Thyroid gland (tissue), 4 donors: ENCODE measurements around the gene RRBP1. TPM values are rescaled to one million over a fixed set of nuclear protein-coding genes. Genes with fewer than 3 reads are reported as not detected.

Source experiments
- DNase-seq, 2 donors: peaks; one replicate each; pipeline ENCODE4 v3.0.0-alpha.2; 2019
- H3K27ac ChIP-seq, 3 donors: fragments of 200-600 bp; sonication (generic); 1 replicate in 2 of 3; 2 replicates in 1 of 3; pipeline ENCODE4 v1.5.1; 2016 to 2019; ENCODE audit warnings: mild to moderate bottlenecking in 1 of 3, moderate library complexity in 1 of 3
- H3K27me3 ChIP-seq: fragments of 200-600 bp; sonication (generic); one replicate; pipeline ENCODE4 v1.5.1; 2019
- H3K36me3 ChIP-seq, 2 donors: fragments of 200-600 bp; sonication (generic); one replicate each; pipeline ENCODE4 v1.5.1; 2016 to 2019
- H3K4me1 ChIP-seq, 2 donors: fragments of 200-600 bp; sonication (generic); one replicate each; pipeline ENCODE4 v1.5.1; 2017 to 2019
- H3K4me3 ChIP-seq, 3 donors: fragments of 200-600 bp; sonication (generic); replicated peaks in 1 of 3; 1 replicate in 2 of 3; 2 replicates in 1 of 3; pipeline ENCODE4 v1.5.1; 2016; ENCODE audit warnings: mild to moderate bottlenecking in 1 of 3
- H3K9me3 ChIP-seq: fragments of 200-600 bp; sonication (generic); one replicate; pipeline ENCODE4 v1.5.1; 2017
- POLR2A ChIP-seq, 2 donors: fragments of 450-650 bp; IDR thresholded peaks; one replicate each; pipeline ENCODE4 v1.6.1; 2017; ENCODE audit warnings: antibody characterized with exemption in 2 of 2, mild to moderate bottlenecking in 2 of 2, moderate library complexity in 1 of 2
- WGBS, 2 donors: methylation state at CpG; one replicate each; pipeline ENCODE4 v1.1.5; 2017; 5-methylcytosine and 5-hydroxymethylcytosine counted together
- intact Hi-C: fragments of 100-400 bp; cut with DNase I; formaldehyde crosslinking; loops from one replicate; pipeline ENCODE4 v1.15.1; 2023
- total RNA-seq, 4 donors: library from RNA; depleted of rRNA; stranded (reverse); fragments of >200 nt; gene quantifications; one replicate each; pipeline ENCODE4 v1.2.3, GENCODE V29; 2016
- TF ChIP-seq, protein P1 (sequence below), 6 experiments: fragments of 200-600 bp in 3 of 6; fragments of 450-650 bp in 3 of 6; sonication (generic) in 3 of 6; IDR thresholded peaks; one replicate each; pipeline ENCODE4 v1.5.1; 2016 to 2019; ENCODE audit warnings: antibody characterized with exemption in 6 of 6, mild to moderate bottlenecking in 2 of 6, inconsistent platforms in 1 of 6, moderate library complexity in 1 of 6

RRBP1 gene
- total RNA-seq, 4 donors from 2014 or later = 149 to 287 (median 221) TPM

DNA sequence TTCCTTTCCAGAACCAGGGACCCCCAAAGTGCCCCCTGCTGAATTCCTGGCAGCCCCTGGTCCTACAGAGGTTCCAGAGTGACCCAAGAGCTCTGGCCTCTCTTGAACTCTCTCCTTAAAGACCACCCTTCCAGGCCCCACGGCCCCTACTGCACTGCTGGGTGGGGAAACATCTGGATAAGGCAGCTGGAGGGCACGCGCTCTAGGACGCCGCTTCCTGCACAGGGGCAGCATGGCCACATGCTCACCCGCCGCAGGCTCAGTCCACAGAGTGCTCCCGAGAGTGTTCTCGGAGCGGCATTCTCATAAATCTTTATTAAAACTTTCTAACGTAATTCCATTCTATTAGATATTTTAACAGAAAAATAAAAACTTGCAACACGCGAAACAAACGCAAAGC, 37.0 kb downstream of the RRBP1 start:
- Histone ChIP-seq H3K4me3 (no peak overlapping the region), H3K36me3 (peaks cover 9 to 24% of the 10 kb centered on the region in 2 donors), H3K4me1 (peaks cover 85% of the 10 kb centered on the region in 2 donors), H3K27ac (peak overlapping the region; percentile 63 to 89 (median 72)), H3K27me3 (no peaks in the 10 kb centered on the region), H3K9me3 (no peaks in the 10 kb centered on the region)
- WGBS, 2 donors = 92% methylated on average over 14 of the region's 14 CpGs
- peak in 1 of 2 donors; percentile 2 for DNase-seq
- intact Hi-C loops = no loop called here
- TF ChIP-seq, protein P1, sequence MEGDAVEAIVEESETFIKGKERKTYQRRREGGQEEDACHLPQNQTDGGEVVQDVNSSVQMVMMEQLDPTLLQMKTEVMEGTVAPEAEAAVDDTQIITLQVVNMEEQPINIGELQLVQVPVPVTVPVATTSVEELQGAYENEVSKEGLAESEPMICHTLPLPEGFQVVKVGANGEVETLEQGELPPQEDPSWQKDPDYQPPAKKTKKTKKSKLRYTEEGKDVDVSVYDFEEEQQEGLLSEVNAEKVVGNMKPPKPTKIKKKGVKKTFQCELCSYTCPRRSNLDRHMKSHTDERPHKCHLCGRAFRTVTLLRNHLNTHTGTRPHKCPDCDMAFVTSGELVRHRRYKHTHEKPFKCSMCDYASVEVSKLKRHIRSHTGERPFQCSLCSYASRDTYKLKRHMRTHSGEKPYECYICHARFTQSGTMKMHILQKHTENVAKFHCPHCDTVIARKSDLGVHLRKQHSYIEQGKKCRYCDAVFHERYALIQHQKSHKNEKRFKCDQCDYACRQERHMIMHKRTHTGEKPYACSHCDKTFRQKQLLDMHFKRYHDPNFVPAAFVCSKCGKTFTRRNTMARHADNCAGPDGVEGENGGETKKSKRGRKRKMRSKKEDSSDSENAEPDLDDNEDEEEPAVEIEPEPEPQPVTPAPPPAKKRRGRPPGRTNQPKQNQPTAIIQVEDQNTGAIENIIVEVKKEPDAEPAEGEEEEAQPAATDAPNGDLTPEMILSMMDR (IDR thresholded peaks at IDR 0.05) = no peak
- no peak for TF ChIP-seq POLR2A (IDR thresholded peaks at IDR 0.05)

DNA sequence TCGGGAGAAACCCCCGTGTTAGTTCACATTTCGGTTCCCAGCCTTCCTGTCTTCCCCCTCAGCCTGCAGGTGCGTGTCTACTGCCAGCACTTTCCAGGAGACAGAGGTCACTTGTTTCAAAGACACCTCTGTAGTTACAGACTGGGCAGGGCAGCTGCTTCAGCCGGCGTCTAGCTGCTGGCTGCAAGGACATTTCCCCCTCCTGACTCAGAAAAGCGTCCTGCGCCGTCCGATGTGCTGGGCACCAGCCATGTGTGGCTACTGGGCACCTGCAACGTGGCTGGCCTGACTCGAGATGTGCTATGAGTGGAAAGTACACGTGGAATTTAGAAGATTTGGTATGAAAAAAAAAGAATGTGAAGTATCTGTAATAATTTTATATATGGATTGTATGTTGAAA, 37.6 kb downstream of the RRBP1 start:
- H3K4me3 ChIP-seq = no peak overlapping the region
- no peaks in the 10 kb centered on the region for H3K9me3 ChIP-seq
- DNase-seq = peak; percentile 80 to 89
- H3K27ac ChIP-seq = peak overlapping the region; percentile 63 to 89 (median 72)
- no peaks in the 10 kb centered on the region for H3K27me3 ChIP-seq
- H3K36me3 ChIP-seq = peaks cover 9 to 25% of the 10 kb centered on the region in 2 donors
- WGBS, 2 donors = 32 to 35% methylated on average over 13 of the region's 13 CpGs
- H3K4me1 ChIP-seq = peaks cover 79 to 80% of the 10 kb centered on the region in 2 donors
- TF ChIP-seq, protein P1 (IDR thresholded peaks at IDR 0.05) = no peak
- no peak for TF ChIP-seq POLR2A (IDR thresholded peaks at IDR 0.05)
- intact Hi-C loops = no loop called here

DNA sequence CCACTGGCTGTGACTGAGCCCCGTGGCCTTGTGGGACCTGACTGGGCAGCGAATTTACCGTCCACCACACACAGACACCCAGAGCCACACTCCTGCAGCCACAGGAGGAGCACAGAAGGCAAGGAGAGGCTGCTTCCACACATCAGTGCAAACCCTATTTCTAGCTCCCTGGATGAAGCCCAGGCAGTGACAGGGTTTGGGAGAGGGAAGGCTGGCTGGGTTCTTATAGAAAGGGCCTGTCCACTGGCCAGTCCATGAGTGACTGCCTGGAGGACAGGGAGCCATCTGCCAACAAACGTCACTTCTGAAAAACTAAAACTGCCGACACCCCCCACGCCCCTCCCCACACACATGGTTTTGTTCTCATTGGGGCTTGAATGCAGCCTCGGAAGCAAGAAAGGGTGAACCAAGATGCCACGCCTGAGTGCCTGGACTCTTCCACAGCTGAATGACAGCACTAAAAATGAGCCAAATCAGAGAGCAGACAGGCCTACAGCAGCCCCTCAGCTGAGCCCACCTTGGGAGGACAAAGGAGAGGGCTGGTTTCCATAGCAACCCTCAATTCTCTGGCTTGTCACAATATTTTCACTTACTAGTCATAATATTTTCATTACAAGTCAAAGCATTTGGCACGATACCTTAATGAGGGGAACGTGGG, 38.4 kb downstream of the RRBP1 start:
- WGBS, 2 donors = 25 to 50% methylated on average over 8 to 10 of the region's 10 CpGs
- Histone ChIP-seq H3K4me3 (no peak overlapping the region), H3K4me1 (peaks cover 71 to 76% of the 10 kb centered on the region in 2 donors), H3K27ac (peak overlapping the region; percentile 63 to 89 (median 72)), H3K27me3 (no peaks in the 10 kb centered on the region), H3K9me3 (no peaks in the 10 kb centered on the region), H3K36me3 (peaks cover 14 to 25% of the 10 kb centered on the region in 2 donors)
- TF ChIP-seq, protein P1 (IDR thresholded peaks at IDR 0.05) = no peak
- TF ChIP-seq POLR2A (IDR thresholded peaks at IDR 0.05) = peak in 1 of 2 donors; percentile 17
- peak; percentile 70 for DNase-seq
- intact Hi-C loops = no loop called here

DNA sequence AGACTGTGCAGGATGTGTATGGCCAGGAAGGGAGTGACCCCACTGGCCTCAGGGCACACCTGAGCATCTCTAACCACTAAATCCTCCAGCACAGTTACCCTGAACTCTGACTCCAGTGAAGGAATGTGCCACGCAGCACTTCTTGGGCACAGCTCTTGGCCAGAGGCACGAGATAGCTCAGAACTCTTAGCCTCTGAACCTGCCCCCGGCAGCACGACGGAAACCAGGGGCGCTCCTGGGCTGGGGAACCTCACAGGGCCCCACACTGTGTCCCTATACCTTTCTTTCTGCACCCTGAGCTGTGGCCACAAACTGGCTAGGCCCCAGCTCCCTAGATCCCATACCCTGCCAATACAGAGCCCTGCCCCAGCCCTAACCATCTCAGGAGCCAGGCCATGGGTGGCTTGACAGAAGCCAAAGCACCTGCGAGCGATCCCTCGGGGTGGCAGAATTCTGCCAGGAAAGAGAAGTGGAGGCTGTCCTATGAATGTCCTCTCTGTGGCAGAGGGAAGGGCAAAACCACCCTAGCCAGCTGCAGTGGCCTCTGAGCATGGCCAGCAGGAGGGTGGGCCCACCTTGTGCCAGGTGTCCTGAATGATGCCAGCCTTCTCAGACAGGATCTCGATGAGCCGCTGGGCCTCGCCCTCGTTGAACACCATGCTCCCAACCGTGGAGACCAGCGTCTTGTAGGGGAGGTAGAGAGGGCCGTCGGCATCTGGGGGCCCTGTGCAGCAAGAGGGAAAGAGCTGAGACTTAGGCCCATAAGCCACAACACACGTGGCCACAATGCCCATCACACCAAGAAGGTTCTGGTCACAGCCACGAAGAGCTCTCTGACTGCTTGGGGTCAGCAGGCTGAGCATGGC, 39.4 kb downstream of the RRBP1 start:
- peaks cover 61 to 70% of the 10 kb centered on the region in 2 donors for H3K4me1 ChIP-seq
- TF ChIP-seq POLR2A (IDR thresholded peaks at IDR 0.05) = no peak
- TF ChIP-seq, protein P1 (IDR thresholded peaks at IDR 0.05) = no peak
- no peaks in the 10 kb centered on the region for H3K27me3 ChIP-seq
- H3K27ac ChIP-seq = peak overlapping the region; percentile 63 to 89 (median 72)
- no peak overlapping the region for H3K4me3 ChIP-seq
- intact Hi-C loops = no loop called here
- H3K9me3 ChIP-seq = no peaks in the 10 kb centered on the region
- WGBS, 2 donors = 51 to 59% methylated on average over 14 to 19 of the region's 19 CpGs
- peaks cover 20 to 32% of the 10 kb centered on the region in 2 donors for H3K36me3 ChIP-seq
- DNase-seq = peak in 1 of 2 donors; percentile 43
